Kidney epithelial cell (primary cell): ENCODE results near the gene EXOG. TPM values are rescaled to one million over a fixed set of nuclear protein-coding genes. Genes with fewer than 3 reads are reported as not detected.

Experiments used
- DNase-seq: peaks from one replicate; pipeline ENCODE4 v3.0.0-alpha.2; 2010; ENCODE audit warnings: low read depth
- H3K27me3 ChIP-seq: 2 replicates; pipeline ENCODE4 v1.6.0; 2011; ENCODE audit warnings: low read length; ENCODE audit not compliant: control insufficient read depth, insufficient read depth
- H3K36me3 ChIP-seq: 2 replicates; pipeline ENCODE4 v1.5.1; 2011; ENCODE audit warnings: low read length; ENCODE audit not compliant: control insufficient read depth, insufficient read depth
- H3K4me3 ChIP-seq: 2 replicates; pipeline ENCODE4 v1.5.1; 2011; ENCODE audit warnings: low read depth, mild to moderate bottlenecking, control low read depth, low read length
- CTCF ChIP-seq: IDR thresholded peaks from 2 replicates; pipeline ENCODE4 v1.5.1; 2011; ENCODE audit warnings: mild to moderate bottlenecking, moderate library complexity, low read length, control low read depth, inconsistent platforms; ENCODE audit not compliant: insufficient read depth, poor library complexity, severe bottlenecking
- total RNA-seq: library from RNA; depleted of rRNA; stranded (reverse); fragments of >200 nt; gene quantifications from 2 replicates; pipeline ENCODE4 v1.2.3, GENCODE V29; 2015

EXOG gene
- total RNA-seq, 1 donor from 2014 or later, result 5.4 TPM

- no peak for TF ChIP-seq CTCF
- Histone ChIP-seq H3K36me3 (no peaks in the 10 kb centered on the region), H3K4me3 (no peak overlapping the region), H3K27me3 (no peaks in the 10 kb centered on the region)
- DNase-seq, result no peak
These were observed 22.9 kb downstream of the EXOG start for GRCh38 chr3:38519000-38519399.

- H3K27me3 ChIP-seq, result no peaks in the 10 kb centered on the region
- no peaks in the 10 kb centered on the region for H3K36me3 ChIP-seq
- H3K4me3 ChIP-seq, result no peak overlapping the region
- TF ChIP-seq CTCF, result no peak
- DNase-seq, result no peak
These were observed 23.5 kb downstream of the EXOG start for GRCh38 chr3:38519651-38520050.

GRCh38 chr3:38521391-38521987 lies 25.3 kb downstream of the EXOG start:
- peak; percentile 79 for TF ChIP-seq CTCF
- Histone ChIP-seq H3K36me3 (no peaks in the 10 kb centered on the region), H3K27me3 (no peaks in the 10 kb centered on the region), H3K4me3 (no peak overlapping the region)
- DNase-seq, result peak; percentile 23

GRCh38 chr3:38522002-38522401 lies 25.9 kb downstream of the EXOG start:
- Histone ChIP-seq H3K27me3 (no peaks in the 10 kb centered on the region), H3K36me3 (no peaks in the 10 kb centered on the region), H3K4me3 (no peak overlapping the region)
- no peak for TF ChIP-seq CTCF
- no peak for DNase-seq

- H3K36me3 ChIP-seq, result no peaks in the 10 kb centered on the region
- DNase-seq, result no peak
These were observed 28.1 kb downstream of the EXOG start for GRCh38 chr3:38524141-38524739.

More at GRCh38 chr3:38524141-38524739, 28.1 kb downstream of the EXOG start:
- no peaks in the 10 kb centered on the region for H3K27me3 ChIP-seq
- H3K4me3 ChIP-seq, result no peak overlapping the region
- TF ChIP-seq CTCF, result no peak
